Mucosa of descending colon (tissue), 3 donors: Measurements from ENCODE around the gene CNTRL. TPM values are rescaled to one million over a fixed set of nuclear protein-coding genes. Genes with fewer than 3 reads are reported as not detected.
"Not testable (repeated sequence)": the region's sequence is repeated elsewhere in the genome, so short reads cannot be mapped to it uniquely, and the experiment has no call there.

Experiments used
- ATAC-seq: fragments of 200-7000 bp; cut with Tn5 transposase; one replicate; pipeline ENCODE4 v1.9.1; 2020; ENCODE audit warnings: mild to moderate bottlenecking, moderate library complexity
- DNase-seq, 3 donors: peaks; one replicate each; pipeline ENCODE4 v3.0.0-alpha.2; 2020
- H3K36me3 ChIP-seq: fragments of 200-600 bp; one replicate; pipeline ENCODE4 v1.8.0; 2021; ENCODE audit warnings: low read depth, mild to moderate bottlenecking
- H3K4me1 ChIP-seq: fragments of 200-600 bp; one replicate; pipeline ENCODE4 v1.8.0; 2021; ENCODE audit warnings: low read depth, mild to moderate bottlenecking
- H3K4me3 ChIP-seq: fragments of 200-600 bp; one replicate; pipeline ENCODE4 v1.8.0; 2021; ENCODE audit warnings: mild to moderate bottlenecking
- H3K9me3 ChIP-seq: fragments of 200-600 bp; one replicate; pipeline ENCODE4 v1.8.0; 2021; ENCODE audit warnings: mild to moderate bottlenecking
- intact Hi-C, 2 donors: fragments of 100-400 bp; cut with DNase I in 1 of 2; cut with micrococcal nuclease in 1 of 2; formaldehyde crosslinking; loops; one replicate each; pipeline versions ENCODE4 v1.11.0 to v1.11.1; 2022; cut with DNase I, micrococcal nuclease
- long read RNA-seq, 2 donors: library from polyadenylated mRNA; unstranded; transcript quantifications; one replicate each; pipeline ENCODE4 v2.0.0, GENCODE V29; 2019 to 2021
- total RNA-seq, 3 donors: library from RNA; stranded (reverse); fragmentation: NEBNext Ultra II Directional in 2 of 3; extraction: Animal tissue kit (Norgen Biotek cat#: 25700) in 2 of 3; gene quantifications; one replicate each; pipeline versions ENCODE4 v1.2.1 to v1.2.4, GENCODE V29; 2021 to 2023
- TF ChIP-seq, protein P1 (sequence below): fragments of 200-600 bp; IDR thresholded peaks from one replicate; pipeline ENCODE4 v1.8.0; 2022; ENCODE audit warnings: antibody characterized with exemption, mild to moderate bottlenecking
- donor health status: DM: no; HTN: no; CAD: no; lungs with moderate emphysema.
- donor health status: DM: no; HTN: no; CAD: no.
- donor health status: DM: no; HTN: yes; CAD: no.

The CNTRL gene, protein sequence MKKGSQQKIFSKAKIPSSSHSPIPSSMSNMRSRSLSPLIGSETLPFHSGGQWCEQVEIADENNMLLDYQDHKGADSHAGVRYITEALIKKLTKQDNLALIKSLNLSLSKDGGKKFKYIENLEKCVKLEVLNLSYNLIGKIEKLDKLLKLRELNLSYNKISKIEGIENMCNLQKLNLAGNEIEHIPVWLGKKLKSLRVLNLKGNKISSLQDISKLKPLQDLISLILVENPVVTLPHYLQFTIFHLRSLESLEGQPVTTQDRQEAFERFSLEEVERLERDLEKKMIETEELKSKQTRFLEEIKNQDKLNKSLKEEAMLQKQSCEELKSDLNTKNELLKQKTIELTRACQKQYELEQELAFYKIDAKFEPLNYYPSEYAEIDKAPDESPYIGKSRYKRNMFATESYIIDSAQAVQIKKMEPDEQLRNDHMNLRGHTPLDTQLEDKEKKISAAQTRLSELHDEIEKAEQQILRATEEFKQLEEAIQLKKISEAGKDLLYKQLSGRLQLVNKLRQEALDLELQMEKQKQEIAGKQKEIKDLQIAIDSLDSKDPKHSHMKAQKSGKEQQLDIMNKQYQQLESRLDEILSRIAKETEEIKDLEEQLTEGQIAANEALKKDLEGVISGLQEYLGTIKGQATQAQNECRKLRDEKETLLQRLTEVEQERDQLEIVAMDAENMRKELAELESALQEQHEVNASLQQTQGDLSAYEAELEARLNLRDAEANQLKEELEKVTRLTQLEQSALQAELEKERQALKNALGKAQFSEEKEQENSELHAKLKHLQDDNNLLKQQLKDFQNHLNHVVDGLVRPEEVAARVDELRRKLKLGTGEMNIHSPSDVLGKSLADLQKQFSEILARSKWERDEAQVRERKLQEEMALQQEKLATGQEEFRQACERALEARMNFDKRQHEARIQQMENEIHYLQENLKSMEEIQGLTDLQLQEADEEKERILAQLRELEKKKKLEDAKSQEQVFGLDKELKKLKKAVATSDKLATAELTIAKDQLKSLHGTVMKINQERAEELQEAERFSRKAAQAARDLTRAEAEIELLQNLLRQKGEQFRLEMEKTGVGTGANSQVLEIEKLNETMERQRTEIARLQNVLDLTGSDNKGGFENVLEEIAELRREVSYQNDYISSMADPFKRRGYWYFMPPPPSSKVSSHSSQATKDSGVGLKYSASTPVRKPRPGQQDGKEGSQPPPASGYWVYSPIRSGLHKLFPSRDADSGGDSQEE (N-terminal part only)
- 10 to 100 TPM in 1 of 3 donors, 1 to 10 TPM in 2; 9.6 to 12.4 (median 9.7) TPM for total RNA-seq
- long read RNA-seq, donor 1, partial matches to known transcripts = 3 of 7 reads
- long read RNA-seq, donor 1, other reads (novel, unspliced or antisense) = 4 of 7 reads
- long read RNA-seq, donor 2, partial matches to known transcripts = 4 of 6 reads
- long read RNA-seq, donor 2, other reads (novel, unspliced or antisense) = 2 of 6 reads

DNA sequence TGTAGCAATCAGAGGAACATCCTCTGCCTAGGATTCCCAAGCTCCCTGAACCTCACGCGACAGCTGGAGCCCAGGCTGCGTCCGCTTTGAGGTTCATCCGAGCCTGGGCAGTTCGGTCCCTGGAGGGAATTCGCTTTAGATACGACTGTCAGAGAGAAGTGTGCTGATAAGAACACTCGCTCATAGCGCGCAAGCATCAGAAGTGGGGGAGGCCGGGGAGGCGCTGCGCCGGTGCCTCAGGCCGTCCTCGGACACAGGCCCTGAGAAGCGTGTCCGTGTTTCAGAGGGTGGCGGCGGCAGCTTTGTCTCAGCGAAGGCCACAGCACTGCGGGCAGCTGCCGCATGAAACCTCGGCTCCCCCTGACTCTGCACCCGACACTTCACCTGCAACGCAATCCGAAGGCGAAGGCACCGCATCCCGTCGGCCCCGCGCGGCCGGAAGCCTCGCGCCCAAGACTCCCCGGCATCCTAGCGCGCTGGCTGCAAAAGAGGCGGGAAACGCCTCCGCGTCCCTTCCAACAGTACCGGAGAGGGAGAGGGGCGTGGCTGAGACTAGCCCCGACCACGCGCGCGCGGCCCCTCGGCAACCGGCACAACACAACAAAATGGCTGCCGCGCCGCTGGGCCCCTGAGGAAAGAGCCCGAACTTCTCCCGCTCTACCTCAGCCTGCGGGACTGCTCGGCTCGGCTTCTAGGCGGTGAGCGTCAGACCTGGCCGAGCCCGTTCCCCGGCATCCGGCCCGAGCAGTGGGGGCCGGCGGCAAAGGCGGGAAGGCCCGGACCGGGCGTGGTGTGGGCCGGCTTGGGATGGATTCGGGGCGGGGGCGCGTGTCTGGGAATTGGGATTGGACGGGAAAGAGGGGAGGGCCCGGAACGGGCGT lies at the start of gene CNTRL:
TSS of gene CNTRL (plus strand) at position 586 of the 881 bp plus-strand sequence. CDS start 13,372 bp downstream, outside the sequence.
- Histone ChIP-seq H3K4me3 (peak within 1 kb of the TSS; percentile 49), H3K36me3 (no peaks in the 10 kb centered on the region), H3K9me3 (no peaks in the 10 kb centered on the region), H3K4me1 (peaks cover 9% of the 10 kb centered on the region)
- TF ChIP-seq, protein P1, sequence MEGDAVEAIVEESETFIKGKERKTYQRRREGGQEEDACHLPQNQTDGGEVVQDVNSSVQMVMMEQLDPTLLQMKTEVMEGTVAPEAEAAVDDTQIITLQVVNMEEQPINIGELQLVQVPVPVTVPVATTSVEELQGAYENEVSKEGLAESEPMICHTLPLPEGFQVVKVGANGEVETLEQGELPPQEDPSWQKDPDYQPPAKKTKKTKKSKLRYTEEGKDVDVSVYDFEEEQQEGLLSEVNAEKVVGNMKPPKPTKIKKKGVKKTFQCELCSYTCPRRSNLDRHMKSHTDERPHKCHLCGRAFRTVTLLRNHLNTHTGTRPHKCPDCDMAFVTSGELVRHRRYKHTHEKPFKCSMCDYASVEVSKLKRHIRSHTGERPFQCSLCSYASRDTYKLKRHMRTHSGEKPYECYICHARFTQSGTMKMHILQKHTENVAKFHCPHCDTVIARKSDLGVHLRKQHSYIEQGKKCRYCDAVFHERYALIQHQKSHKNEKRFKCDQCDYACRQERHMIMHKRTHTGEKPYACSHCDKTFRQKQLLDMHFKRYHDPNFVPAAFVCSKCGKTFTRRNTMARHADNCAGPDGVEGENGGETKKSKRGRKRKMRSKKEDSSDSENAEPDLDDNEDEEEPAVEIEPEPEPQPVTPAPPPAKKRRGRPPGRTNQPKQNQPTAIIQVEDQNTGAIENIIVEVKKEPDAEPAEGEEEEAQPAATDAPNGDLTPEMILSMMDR = no peak
- intact Hi-C loops = no loop called here
- peak; percentile 86 to 93 (median 87) for DNase-seq
- ATAC-seq = peak; percentile 93

DNA sequence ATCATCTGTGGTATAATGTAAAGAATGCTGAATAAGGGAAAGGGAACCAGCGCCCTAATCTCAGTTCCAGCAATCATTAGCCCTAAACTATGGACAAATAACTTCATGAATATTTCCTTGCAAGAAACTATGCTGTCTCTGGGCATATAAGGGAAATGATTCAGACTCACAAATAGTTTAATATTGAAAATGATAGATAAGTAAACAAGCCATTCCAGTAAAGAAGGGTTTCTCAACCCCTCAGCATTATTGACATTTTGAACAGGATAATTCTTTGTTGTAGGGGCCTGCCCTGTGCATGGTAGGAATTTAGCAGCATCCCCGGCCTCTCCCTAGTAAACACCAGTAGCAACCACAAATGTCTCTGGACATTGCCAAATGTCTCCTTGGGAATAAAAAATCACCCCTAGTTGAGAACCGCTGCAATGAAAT lies 48.5 kb upstream of the CNTRL start:
- no peaks in the 10 kb centered on the region for H3K9me3 ChIP-seq
- no peaks in the 10 kb centered on the region for H3K4me1 ChIP-seq
- intact Hi-C loops = no loop called here
- H3K4me3 ChIP-seq = no peak overlapping the region
- DNase-seq (no peak), ATAC-seq (no peak)
- TF ChIP-seq, protein P1 = no peak
- no peaks in the 10 kb centered on the region for H3K36me3 ChIP-seq

DNA sequence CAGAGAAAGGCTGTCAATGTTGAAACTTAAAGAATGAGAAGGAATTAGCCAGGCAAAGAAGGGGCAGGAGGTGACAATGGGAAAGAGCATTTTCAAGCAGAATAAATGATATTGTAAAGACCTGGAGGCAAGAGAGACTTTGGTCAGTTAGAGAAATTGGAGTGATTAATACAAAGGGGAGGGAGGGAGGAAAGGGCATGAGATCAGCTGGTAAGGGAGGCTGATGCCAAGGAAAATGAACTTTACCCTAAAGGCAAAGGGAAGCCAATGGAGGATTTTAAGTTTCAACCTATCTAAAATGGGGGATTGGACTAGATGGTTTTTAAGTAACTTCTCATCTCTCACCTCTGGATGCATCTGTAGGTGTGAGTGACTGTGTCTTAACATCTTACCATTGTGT lies 48.0 kb upstream of the CNTRL start:
- intact Hi-C loops = no loop called here
- DNase-seq = no peak
- Histone ChIP-seq H3K4me1 (no peaks in the 10 kb centered on the region), H3K4me3 (no peak overlapping the region), H3K9me3 (no peaks in the 10 kb centered on the region), H3K36me3 (no peaks in the 10 kb centered on the region)
- no peak for ATAC-seq
- TF ChIP-seq, protein P1 = no peak

DNA sequence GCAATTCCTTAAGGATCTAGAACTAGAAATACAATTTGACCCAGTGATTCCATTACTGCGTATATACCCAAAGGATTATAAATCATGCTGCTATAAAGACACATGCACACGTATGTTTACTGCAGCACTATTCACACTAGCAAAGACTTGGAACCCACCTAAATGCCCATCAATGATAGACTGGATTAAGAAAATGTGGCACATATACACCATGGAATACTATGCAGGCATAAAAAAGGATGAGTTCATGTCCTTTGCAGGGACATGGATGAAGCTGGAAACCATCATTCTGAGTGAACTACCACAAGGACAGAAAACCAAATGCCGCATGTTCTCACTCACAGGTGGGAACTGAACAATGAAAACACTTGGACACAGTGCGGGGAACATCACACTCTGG lies 46.5 kb upstream of the CNTRL start:
- H3K4me1 ChIP-seq, intact Hi-C loops, H3K36me3 ChIP-seq, H3K9me3 ChIP-seq, ATAC-seq, DNase-seq, H3K4me3 ChIP-seq: not testable (repeated sequence)

DNA sequence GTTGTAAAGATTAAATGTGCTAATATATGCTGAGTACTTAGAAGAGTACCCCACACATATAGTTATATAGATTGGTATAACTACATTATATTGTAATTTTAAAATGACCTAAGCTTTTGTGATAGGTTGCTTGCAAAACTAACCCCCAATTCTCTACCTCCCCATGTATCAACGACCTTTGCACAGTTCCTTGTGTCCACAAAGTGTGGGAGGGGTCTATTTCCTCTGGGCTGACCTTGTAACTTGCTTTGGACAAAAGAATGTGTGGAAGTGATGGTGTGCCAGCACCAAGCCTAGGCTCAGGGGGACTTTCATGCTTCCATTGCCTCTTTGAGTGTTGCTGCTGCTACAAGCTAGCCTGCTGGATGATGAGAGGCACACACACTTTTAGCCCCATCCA lies 45.3 kb upstream of the CNTRL start:
- Histone ChIP-seq H3K9me3 (no peaks in the 10 kb centered on the region), H3K36me3 (no peaks in the 10 kb centered on the region), H3K4me1 (no peaks in the 10 kb centered on the region), H3K4me3 (no peak overlapping the region)
- intact Hi-C loops = no loop called here
- DNase-seq (no peak), ATAC-seq (no peak)
- TF ChIP-seq, protein P1 = no peak
